HG02884 (cell line): ENCODE data around the gene CHN2.
"Not testable (repeated sequence)": the region's sequence is repeated elsewhere in the genome, so short reads cannot be mapped to it uniquely, and the experiment has no call there.

Experiments used
- ATAC-seq: cut with Tn5 transposase; IDR thresholded peaks from one replicate; pipeline ENCODE4 v1.9.1; 2021; ENCODE audit warnings: mild to moderate bottlenecking, moderate library complexity; ENCODE audit not compliant: unreplicated experiment

CHN2 gene

DNA sequence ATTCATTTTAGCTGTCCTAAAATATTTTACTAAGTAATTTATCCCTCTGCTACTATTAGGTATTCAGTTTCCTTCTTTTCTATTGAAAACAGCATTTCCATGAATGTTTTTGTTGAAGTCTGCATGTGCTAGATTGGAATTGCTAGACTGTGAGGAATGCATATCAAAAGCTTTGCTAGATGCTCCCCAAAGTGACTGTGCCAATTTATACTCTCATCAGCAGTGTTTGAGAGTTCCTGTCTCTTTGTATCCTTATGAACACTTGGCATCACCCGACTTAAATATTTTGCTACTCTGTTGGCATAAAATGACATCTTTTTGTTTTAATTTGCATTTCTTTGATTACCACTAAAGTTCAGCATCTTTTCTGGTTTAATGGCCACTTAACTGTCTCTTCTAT, 324.0 kb downstream of the CHN2 start:
- ATAC-seq, result no peak

DNA sequence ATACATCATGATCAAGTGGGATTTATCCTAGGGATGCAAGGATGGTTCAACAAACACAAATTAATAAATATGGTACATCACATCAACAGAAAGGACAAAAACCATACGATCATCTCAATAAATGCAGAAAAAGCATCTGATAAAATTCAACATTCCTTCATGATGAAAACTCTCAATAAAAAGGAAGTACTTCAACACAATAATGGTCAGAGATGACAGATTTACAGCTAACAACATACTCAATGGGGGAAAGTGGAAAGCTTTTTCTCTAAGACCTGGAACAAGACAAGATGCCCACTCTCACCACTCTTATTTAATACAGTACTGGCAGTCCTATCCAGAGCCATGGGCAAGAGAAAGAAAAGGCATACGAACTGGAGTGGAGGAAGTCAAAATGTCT, 329.2 kb downstream of the CHN2 start:
- no peak for ATAC-seq

GRCh38 chr7:29527505-29528108, 333.0 kb downstream of the CHN2 start:
- no peak for ATAC-seq

DNA sequence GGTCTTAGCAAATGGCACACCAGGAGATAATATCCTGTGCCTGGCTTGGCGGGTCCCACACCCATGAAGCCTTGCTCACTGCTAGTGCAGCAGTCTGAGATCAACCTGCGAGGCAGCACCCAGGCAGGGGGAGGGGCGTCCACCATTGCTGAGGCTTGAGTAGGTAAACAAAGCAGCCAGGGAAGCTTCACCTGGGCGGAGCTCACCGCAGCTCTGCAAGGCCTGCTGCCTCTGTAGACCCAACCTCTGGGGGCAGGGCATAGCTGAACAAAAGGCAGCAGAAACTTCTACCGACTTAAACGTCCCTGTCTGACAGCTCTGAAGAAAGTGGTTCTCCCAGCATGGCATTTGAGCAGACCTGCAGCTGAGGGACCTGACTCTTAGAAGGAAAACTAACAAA, 334.0 kb downstream of the CHN2 start:
- ATAC-seq, result not testable (repeated sequence)
